GM15510 (cell line): ENCODE measurements around the gene PUM2.

Experiments used
- POLR2A ChIP-seq: IDR thresholded peaks from 3 replicates; pipeline ENCODE4 v1.6.1; 2011; ENCODE audit warnings: borderline replicate concordance; ENCODE audit not compliant: insufficient read length; ENCODE audit errors: extremely low read depth

PUM2 gene

GRCh38 chr2:20273042-20273441 lies 77.6 kb downstream of the PUM2 start:
- TF ChIP-seq POLR2A = no peak

GRCh38 chr2:20267529-20267928 lies 83.1 kb downstream of the PUM2 start:
- no peak for TF ChIP-seq POLR2A

- no peak for TF ChIP-seq POLR2A
These were observed 86.0 kb downstream of the PUM2 start for GRCh38 chr2:20264629-20265028.

GRCh38 chr2:20257411-20257810 lies 93.2 kb downstream of the PUM2 start:
- TF ChIP-seq POLR2A = no peak

GRCh38 chr2:20254731-20255130 lies 95.9 kb downstream of the PUM2 start:
- no peak for TF ChIP-seq POLR2A

- no peak for TF ChIP-seq POLR2A
These were observed 100.2 kb downstream of the PUM2 start for GRCh38 chr2:20250436-20250835.

GRCh38 chr2:20249170-20249569 lies 101.5 kb downstream of the PUM2 start:
- no peak for TF ChIP-seq POLR2A

GRCh38 chr2:20247084-20247483 lies 103.6 kb downstream of the PUM2 start:
- no peak for TF ChIP-seq POLR2A

GRCh38 chr2:20242727-20243377 lies 107.8 kb downstream of the PUM2 start:
- no peak for TF ChIP-seq POLR2A

- TF ChIP-seq POLR2A = no peak
These were observed 108.5 kb downstream of the PUM2 start for GRCh38 chr2:20241973-20242726.

GRCh38 chr2:20236496-20236895 lies 114.1 kb downstream of the PUM2 start:
- TF ChIP-seq POLR2A = no peak

- TF ChIP-seq POLR2A = no peak
These were observed 114.9 kb downstream of the PUM2 start for GRCh38 chr2:20235655-20236305.

GRCh38 chr2:20232837-20233207 lies 117.8 kb downstream of the PUM2 start:
- TF ChIP-seq POLR2A = no peak

GRCh38 chr2:20231598-20232026 lies 119.0 kb downstream of the PUM2 start:
- no peak for TF ChIP-seq POLR2A

- no peak for TF ChIP-seq POLR2A
These were observed 119.5 kb downstream of the PUM2 start for GRCh38 chr2:20231159-20231558.

- TF ChIP-seq POLR2A = no peak
These were observed 120.6 kb downstream of the PUM2 start for GRCh38 chr2:20230114-20230425.
